PFSK-1 (cell line): ENCODE data around the gene TMEM115.

Experiments
- FOXP2 ChIP-seq: optimal IDR thresholded peaks from 2 replicates; pipeline ENCODE3; 2011; ENCODE audit warnings: borderline replicate concordance, control low read depth, inconsistent platforms; ENCODE audit not compliant: insufficient read depth; ENCODE audit errors: extremely low read length, extremely low read depth
- POLR2AphosphoS5 ChIP-seq: IDR thresholded peaks from 2 replicates; pipeline ENCODE4 v1.6.1; 2012; ENCODE audit warnings: low read depth, mild to moderate bottlenecking, control low read depth, low read length, moderate library complexity
- REST ChIP-seq, 2 experiments: IDR thresholded peaks; 2 replicates each; pipeline versions ENCODE4 v1.6.1 to v1.8.0; 2011 to 2012; ENCODE audit warnings: low read depth in 2 of 2, low read length in 2 of 2, control low read depth in 1 of 2, inconsistent platforms in 1 of 2, mild to moderate bottlenecking in 1 of 2, moderate library complexity in 1 of 2; ENCODE audit not compliant: insufficient read depth in 1 of 2
- SIN3A ChIP-seq: IDR thresholded peaks from 2 replicates; pipeline ENCODE4 v1.6.1; 2012; ENCODE audit warnings: mild to moderate bottlenecking, low read length, moderate library complexity, borderline replicate concordance; ENCODE audit not compliant: insufficient read depth
- TAF1 ChIP-seq: IDR thresholded peaks from 2 replicates; pipeline ENCODE4 v1.6.1; 2012; ENCODE audit warnings: low read length, control low read depth, borderline replicate concordance; ENCODE audit not compliant: insufficient read depth

The TMEM115 gene

GRCh38 chr3:50369012-50369670 lies 9.8 kb upstream of the TMEM115 start:
- TF ChIP-seq TAF1 (no peak), FOXP2 (no peak), POLR2AphosphoS5 (no peak), SIN3A (no peak), REST (IDR thresholded peaks at IDR 0.05; ENCODE audit: insufficient read depth in 1 of 2, low read depth in 2 of 2, low read length in 2 of 2) (no peak)

- TF ChIP-seq FOXP2 (no peak), POLR2AphosphoS5 (no peak), SIN3A (no peak), REST (IDR thresholded peaks at IDR 0.05; ENCODE audit: insufficient read depth in 1 of 2, low read depth in 2 of 2, low read length in 2 of 2) (no peak), TAF1 (no peak)
Observed at GRCh38 chr3:50365842-50366220, 6.5 kb upstream of the TMEM115 start.

GRCh38 chr3:50365080-50365841 lies 5.9 kb upstream of the TMEM115 start:
- TF ChIP-seq REST (IDR thresholded peaks at IDR 0.05; ENCODE audit: insufficient read depth in 1 of 2, low read depth in 2 of 2, low read length in 2 of 2), result no peak
- TF ChIP-seq FOXP2, result no peak
- no peak for TF ChIP-seq TAF1
- TF ChIP-seq POLR2AphosphoS5, result no peak
- TF ChIP-seq SIN3A, result no peak

- no peak for TF ChIP-seq TAF1
- no peak for TF ChIP-seq POLR2AphosphoS5
Observed at GRCh38 chr3:50364573-50365079, 5.3 kb upstream of the TMEM115 start.

- no peak for TF ChIP-seq POLR2AphosphoS5
- TF ChIP-seq FOXP2, result no peak
- TF ChIP-seq TAF1, result no peak
- no peak for TF ChIP-seq SIN3A
- no peak for TF ChIP-seq REST (IDR thresholded peaks at IDR 0.05; ENCODE audit: insufficient read depth in 1 of 2, low read depth in 2 of 2, low read length in 2 of 2)
Observed at GRCh38 chr3:50359760-50360110, 414 bp upstream of the TMEM115 start.
